ENCODE data around the gene ERAS.
"Not testable (repeated sequence)": the region's sequence is repeated elsewhere in the genome, so short reads cannot be mapped to it uniquely, and the experiment has no call there.

The ERAS gene

DNA sequence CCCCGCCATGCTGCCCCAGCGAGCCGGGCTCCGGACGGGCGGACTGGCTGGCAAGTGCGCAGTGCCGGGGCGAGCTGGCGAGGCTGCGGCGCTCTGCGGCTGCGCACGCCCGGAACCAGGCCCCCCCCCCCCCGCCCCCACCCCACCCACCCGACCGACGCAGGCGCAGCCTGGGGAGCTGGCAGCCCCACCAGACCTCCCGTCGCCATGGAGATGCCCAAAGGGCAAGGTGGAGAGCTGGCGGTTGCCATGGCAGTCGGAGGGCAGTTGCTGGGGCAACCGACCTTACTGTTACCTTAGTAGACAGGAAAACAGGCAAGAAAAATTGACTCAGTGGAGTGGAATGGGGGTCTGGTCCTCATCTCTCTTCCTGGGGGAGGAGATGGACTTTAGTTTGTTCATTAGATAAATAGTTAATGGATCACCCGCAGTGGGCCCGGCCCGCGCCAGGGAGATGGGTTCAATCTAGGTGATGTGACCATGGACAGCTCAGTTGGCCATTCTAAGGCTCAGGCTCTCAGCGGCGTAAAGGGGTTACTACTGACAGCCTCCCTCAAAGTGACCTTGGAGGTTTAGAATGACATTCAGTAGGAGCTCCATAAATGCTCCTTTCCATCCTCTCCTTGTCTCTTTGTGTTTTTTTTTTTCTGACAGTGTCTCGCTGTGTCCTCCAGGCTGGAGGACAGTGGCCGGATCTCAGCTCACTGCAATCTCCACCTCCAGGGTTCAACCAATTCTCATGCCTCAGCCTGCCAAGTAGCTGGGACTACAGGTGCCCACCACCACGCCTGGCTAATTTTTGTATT lies 9.4 kb downstream of the ERAS start, which contains the start of gene PCSK1N:
Gene PCSK1N (minus strand): TSS at position 87 of the 806 bp plus-strand sequence. CDS start 78 bp downstream, at position 9.
- peak; percentile 59 to 94 (median 78) for DNase-seq

- no peak for DNase-seq
These were observed 13.4 kb downstream of the ERAS start for GRCh38 chrX:48839686-48840085.

GRCh38 chrX:48848847-48849246 lies 22.5 kb downstream of the ERAS start:
- peak in 1 of 3 experiments; percentile 53 for DNase-seq

GRCh38 chrX:48852857-48853256 lies 26.5 kb downstream of the ERAS start:
- DNase-seq, result no peak

- not testable (repeated sequence) for DNase-seq
These were observed 27.2 kb downstream of the ERAS start for GRCh38 chrX:48853494-48853893.

- not testable (repeated sequence) for DNase-seq
These were observed 27.9 kb downstream of the ERAS start for GRCh38 chrX:48854121-48854804.

- DNase-seq, result peak in 1 of 3 experiments; percentile 17
These were observed 28.6 kb downstream of the ERAS start for GRCh38 chrX:48854898-48855297.

GRCh38 chrX:48864210-48864609 lies 37.9 kb downstream of the ERAS start:
- DNase-seq, result no peak

DNA sequence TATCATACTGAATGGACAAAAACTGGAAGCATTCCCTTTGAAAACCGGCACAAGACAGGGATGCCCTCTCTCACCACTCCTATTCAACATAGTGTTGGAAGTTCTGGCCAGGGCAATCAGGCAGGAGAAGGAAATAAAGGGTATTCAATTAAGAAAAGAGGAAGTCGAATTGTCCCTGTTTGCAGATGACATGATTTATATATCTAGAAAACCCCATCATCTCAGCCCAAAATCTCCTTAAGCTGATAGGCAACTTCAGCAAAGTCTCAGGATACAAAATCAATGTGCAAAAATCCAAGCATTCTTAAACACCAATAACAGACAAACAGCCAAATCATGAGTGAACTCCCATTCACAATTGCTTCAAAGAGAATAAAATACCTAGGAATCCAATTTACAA lies 45.7 kb downstream of the ERAS start:
- not testable (repeated sequence) for DNase-seq

DNA sequence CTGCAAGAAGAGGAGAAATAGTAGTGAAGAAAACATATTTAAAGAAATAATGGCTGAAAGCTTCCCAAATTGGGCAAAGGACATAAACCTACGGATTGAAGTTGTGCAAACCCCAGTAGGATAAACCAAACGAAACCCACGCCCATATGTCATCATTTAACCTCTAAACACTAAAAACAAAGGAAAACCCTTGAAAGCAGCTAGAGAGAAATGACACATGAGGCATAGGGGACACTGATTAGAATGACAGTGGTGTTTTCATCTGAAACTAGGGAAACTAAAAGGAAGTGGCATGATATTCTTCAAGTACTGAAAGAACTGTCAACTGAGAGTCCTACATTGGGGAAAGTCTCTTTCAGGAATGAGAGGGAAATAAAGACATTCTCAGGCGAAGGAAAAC lies 50.6 kb downstream of the ERAS start:
- not testable (repeated sequence) for DNase-seq
